Measurements from ENCODE around the gene MXD4.

MXD4 gene

DNA sequence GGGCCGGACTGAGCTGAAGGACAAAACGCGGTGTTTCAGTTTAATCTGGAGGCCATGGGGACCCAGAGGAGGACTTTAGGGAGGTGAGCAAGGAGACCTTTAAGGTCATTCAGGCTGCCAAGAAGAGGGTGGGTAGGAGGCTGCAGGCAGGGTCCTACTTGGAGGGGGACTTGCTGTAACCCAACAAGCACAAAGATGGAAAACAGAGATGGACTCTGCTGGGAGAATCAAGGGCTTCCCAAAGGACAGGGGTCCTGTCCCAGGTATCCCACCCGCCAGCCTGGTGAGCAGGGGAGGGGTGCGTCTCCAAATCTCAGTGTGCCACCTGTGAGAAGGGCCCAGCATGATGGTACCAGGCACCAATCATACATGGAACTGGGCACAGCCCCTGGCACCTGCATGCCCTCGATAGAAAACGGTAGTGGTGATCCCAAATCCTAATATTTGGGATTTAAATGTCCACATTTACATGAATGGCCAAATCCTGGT, 16.1 kb downstream of the MXD4 start:
- TF ChIP-seq, protein P1, sequence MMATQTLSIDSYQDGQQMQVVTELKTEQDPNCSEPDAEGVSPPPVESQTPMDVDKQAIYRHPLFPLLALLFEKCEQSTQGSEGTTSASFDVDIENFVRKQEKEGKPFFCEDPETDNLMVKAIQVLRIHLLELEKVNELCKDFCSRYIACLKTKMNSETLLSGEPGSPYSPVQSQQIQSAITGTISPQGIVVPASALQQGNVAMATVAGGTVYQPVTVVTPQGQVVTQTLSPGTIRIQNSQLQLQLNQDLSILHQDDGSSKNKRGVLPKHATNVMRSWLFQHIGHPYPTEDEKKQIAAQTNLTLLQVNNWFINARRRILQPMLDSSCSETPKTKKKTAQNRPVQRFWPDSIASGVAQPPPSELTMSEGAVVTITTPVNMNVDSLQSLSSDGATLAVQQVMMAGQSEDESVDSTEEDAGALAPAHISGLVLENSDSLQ (IDR thresholded peaks at IDR 0.05), result no peak
- TF ChIP-seq CTBP1 (IDR thresholded peaks at IDR 0.05; ENCODE audit: borderline replicate concordance), result no peak
- no peak for TF ChIP-seq L3MBTL2 (conservative IDR thresholded peaks at IDR 0.05)
- no peak for TF ChIP-seq TARDBP (IDR thresholded peaks at IDR 0.05)
- no peak for TF ChIP-seq ELF4 (IDR thresholded peaks at IDR 0.05)
- TF ChIP-seq LEF1 (IDR thresholded peaks at IDR 0.05; ENCODE audit: borderline replicate concordance), result no peak
- TF ChIP-seq FOXM1 (IDR thresholded peaks at IDR 0.05; ENCODE audit: borderline replicate concordance), result no peak
- TF ChIP-seq SUZ12 (IDR thresholded peaks at IDR 0.05), result no peak
- no peak for TF ChIP-seq HDGF (IDR thresholded peaks at IDR 0.05; ENCODE audit: borderline replicate concordance)
- TF ChIP-seq ARNT (IDR thresholded peaks at IDR 0.05), result no peak
- no peak for TF ChIP-seq BHLHE40 (IDR thresholded peaks at IDR 0.05; ENCODE audit: borderline replicate concordance)
- POLR2A ChIA-PET, result interaction anchor here (0.9 kb wide), 1 partner anchor 16 kb away, joined by 3 read pairs; no protein-coding TSS in a partner anchor
- DNase-seq (ENCODE audit: extremely low spot score), result no peak
- CTCF ChIA-PET, result no interaction called here

DNA sequence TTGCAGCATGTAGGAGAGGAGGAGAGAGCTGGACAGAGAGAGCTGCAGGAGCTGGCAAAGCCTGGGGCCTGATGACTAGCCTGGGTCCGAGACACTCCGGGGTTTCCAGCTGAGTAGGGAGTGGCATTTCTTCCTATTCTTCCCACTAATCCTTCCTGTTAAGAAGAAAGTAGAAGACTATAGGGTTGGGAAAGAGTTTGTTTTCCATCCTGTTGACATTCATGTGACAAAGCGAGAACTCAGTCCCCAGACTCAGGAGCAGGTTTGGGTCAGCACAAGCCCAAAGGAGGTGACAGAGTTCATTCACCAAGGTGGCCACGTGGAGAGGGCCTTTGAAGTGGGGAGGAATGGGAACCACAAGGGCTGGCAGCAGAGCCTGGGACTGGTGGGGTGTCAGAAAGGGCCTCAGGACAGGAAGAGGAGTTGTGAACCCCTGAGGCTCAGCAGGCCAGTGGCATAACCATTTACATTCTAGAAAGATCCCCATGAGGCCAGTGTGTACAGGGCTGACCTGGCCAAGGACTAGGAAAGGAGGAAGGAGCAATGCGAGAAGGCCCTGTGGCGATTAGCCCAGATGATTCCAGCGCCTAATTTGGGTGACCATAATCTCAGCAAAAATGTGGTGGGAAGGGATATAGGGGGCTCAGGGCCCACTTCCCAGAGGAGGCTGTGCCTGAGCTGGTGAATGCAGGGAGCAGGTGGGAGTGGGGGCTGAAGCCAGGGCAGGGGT, 16.7 kb downstream of the MXD4 start:
- CTCF ChIA-PET, result no interaction called here

DNA sequence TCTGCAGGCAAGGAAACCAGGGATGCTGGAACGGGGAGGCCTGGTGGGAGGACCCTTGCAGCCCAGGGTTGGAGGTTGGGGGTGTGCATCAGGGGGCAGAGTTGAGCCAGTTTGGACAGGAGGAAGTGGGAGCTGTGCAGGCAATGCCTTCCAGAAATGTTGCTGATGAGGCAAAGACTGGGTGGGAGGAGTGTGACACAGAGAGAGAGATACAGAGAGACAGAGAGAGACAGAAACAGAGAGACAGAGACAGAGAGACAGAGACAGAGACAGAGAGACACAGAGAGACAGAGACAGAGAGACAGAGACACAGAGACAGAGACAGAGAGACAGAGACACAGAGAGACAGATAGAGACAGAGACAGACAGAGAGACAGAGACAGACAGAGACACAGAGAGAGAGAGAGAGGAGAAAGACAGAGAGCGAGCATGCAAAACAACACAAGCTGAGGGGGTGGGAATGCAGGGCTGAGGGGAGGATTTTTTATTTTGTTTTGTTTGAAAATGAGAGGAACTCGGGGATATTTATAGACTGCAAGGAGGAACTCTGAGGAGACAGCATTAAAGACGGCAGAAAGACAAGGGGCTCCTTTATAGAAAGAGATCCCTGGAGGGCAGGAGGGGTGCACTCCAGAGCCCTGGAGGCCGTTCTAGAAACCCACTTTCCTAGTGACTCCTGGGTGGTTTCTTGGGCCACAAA, 18.1 kb downstream of the MXD4 start:
- CTCF ChIA-PET, result interaction anchor here (1.2 kb wide), 1 partner anchor 21 kb away, joined by 3 read pairs; no protein-coding TSS in a partner anchor
- peak; percentile 20 for DNase-seq (ENCODE audit: extremely low spot score)
- TF ChIP-seq FOXA1 (IDR thresholded peaks at IDR 0.05) (no peak), NFRKB (IDR thresholded peaks at IDR 0.05) (no peak), TARDBP (IDR thresholded peaks at IDR 0.05) (no peak), SP1 (IDR thresholded peaks at IDR 0.05) (no peak), ARNT (IDR thresholded peaks at IDR 0.05) (no peak), L3MBTL2 (conservative IDR thresholded peaks at IDR 0.05) (no peak), ZNF384 (IDR thresholded peaks at IDR 0.05) (no peak), ELF4 (IDR thresholded peaks at IDR 0.05) (no peak), FOXK2 (IDR thresholded peaks at IDR 0.05) (no peak), SUZ12 (IDR thresholded peaks at IDR 0.05) (no peak)
- TF ChIP-seq, protein P1 (IDR thresholded peaks at IDR 0.05), result no peak
- POLR2A ChIA-PET, result interaction anchor here (1.9 kb wide), 1 partner anchor 18 kb away, joined by 11 read pairs; the partner anchor contains the start of gene MXD4

More for the DNA sequence above, 16.7 kb downstream of the MXD4 start:
- TF ChIP-seq FOXM1 (IDR thresholded peaks at IDR 0.05; ENCODE audit: borderline replicate concordance) (no peak), CTBP1 (IDR thresholded peaks at IDR 0.05; ENCODE audit: borderline replicate concordance) (no peak), FOXK2 (IDR thresholded peaks at IDR 0.05) (no peak), FOXA1 (IDR thresholded peaks at IDR 0.05) (no peak), SP1 (IDR thresholded peaks at IDR 0.05) (no peak), BHLHE40 (IDR thresholded peaks at IDR 0.05; ENCODE audit: borderline replicate concordance) (no peak)
- TF ChIP-seq, protein P1 (IDR thresholded peaks at IDR 0.05), result no peak
- POLR2A ChIA-PET, result interaction anchor here (0.9 to 1.9 kb wide), 2 partner anchors 17 kb away, joined by 3 to 11 read pairs; partner anchors contain the start of gene MXD4
- peak; percentile 9 for DNase-seq (ENCODE audit: extremely low spot score)

DNA sequence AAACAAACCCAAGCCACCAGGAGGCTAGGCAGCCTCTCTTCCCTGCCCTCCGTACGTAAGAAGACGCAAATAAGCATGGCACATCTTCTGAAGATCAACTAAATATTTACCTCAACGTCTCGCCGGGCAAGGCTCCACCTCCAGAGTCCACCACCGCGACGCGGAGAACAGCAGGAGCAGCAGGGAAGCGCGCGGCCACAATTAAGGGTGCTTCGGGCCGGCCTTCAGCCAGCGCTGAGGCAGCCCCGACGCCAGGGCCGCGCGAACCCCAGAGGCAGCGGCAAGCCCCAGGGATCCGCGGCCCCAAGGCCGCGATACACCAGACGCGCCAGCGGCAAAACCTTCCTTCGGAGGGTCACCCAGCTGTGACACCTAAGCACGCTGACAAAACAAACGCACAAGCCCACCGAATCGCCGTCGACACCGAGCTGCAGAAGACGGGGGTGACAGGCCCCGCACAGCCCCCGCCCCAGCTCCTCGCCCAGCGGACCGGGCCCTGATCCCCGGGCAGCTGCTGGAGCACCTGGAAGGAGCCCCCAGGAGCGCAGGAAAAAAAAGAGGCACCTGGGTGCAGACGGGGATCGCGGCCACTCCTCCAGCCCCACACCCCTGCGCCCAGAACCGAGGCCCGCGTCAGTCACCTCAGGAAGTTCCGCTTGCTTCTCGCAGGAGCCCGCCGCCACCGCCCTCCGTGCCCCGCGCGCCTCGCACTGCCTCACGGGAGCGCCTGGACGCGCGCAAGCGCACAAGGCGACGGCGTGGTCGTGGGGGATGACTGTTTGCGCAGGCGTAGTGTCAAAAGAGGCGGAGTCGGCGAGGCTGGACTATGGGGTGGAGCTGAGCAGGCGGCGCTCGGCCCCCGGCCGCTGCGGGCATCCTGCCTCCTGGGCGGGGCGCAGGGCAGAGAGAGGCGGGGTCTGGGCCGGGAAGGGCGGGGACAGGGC, 20.2 kb downstream of the MXD4 start, which contains the start of the genes HAUS3 and POLN:
HAUS3 (minus strand) TSS at position 712 of the 944 bp plus-strand sequence. CDS start 1,175 bp downstream, outside the sequence.
POLN (minus strand) TSS at position 712 of the 944 bp plus-strand sequence. CDS start 12,890 bp downstream, outside the sequence.
- peak; percentile 100 for DNase-seq (ENCODE audit: extremely low spot score)
- no peak for TF ChIP-seq ELF4 (IDR thresholded peaks at IDR 0.05)
- no peak for TF ChIP-seq TARDBP (IDR thresholded peaks at IDR 0.05)
- TF ChIP-seq LEF1 (IDR thresholded peaks at IDR 0.05; ENCODE audit: borderline replicate concordance), result no peak
- peak; percentile 44; the same call in 1 of the 2 replicates for TF ChIP-seq L3MBTL2 (conservative IDR thresholded peaks at IDR 0.05)
- TF ChIP-seq, protein P1 (IDR thresholded peaks at IDR 0.05), result peak; percentile 78
- POLR2A ChIA-PET, result interaction anchor here (0.5 to 1.7 kb wide), 14 partner anchors 9 to 722 kb away, joined by 3 to 9 read pairs (median 3); partner anchors contain the start of genes GRK4, MXD4, NOP14 and RNF4
- CTCF ChIA-PET, result interaction anchor here (1.1 to 1.2 kb wide), 2 partner anchors 22 to 179 kb away, joined by 3 read pairs; no protein-coding TSS in a partner anchor
